Keratinocyte (primary cell): Measurements from ENCODE around the gene REXO2. TPM values are rescaled to one million over a fixed set of nuclear protein-coding genes. Genes with fewer than 3 reads are reported as not detected.

Source experiments
- DNase-seq: peaks from one replicate; pipeline ENCODE4 v3.0.0-alpha.2; 2011; ENCODE audit warnings: low read depth, missing footprints, low spot score
- FAIRE-seq: peaks from 2 replicates; lab custom pipeline; 2011; peaks lifted over from hg19 to GRCh38; lab: Jason Lieb, UNC
- H2AFZ ChIP-seq: 2 replicates; pipeline ENCODE4 v1.6.0; 2012; ENCODE audit warnings: low read length, control low read depth, inconsistent platforms; ENCODE audit not compliant: control insufficient read depth
- H3K27ac ChIP-seq: 2 replicates; pipeline ENCODE4 v1.5.1; 2011; ENCODE audit warnings: low read length; ENCODE audit not compliant: control insufficient read depth, insufficient read depth
- H3K27me3 ChIP-seq: 3 replicates; pipeline ENCODE4 v1.6.0; 2011; ENCODE audit warnings: low read length; ENCODE audit not compliant: control insufficient read depth, insufficient read depth; ENCODE audit errors: extremely low read depth
- H3K36me3 ChIP-seq, 2 experiments: 2 replicates in 1 of 2; 3 replicates in 1 of 2; pipeline ENCODE4 v1.5.1; 2011; ENCODE audit warnings: low read length in 2 of 2, mild to moderate bottlenecking in 1 of 2; ENCODE audit not compliant: control insufficient read depth in 2 of 2, insufficient read depth in 2 of 2; ENCODE audit errors: extremely low read depth in 1 of 2
- H3K4me1 ChIP-seq: 3 replicates; pipeline ENCODE4 v1.5.1; 2011; ENCODE audit warnings: low read length; ENCODE audit not compliant: control insufficient read depth, insufficient read depth; ENCODE audit errors: extremely low read depth
- H3K4me2 ChIP-seq: 3 replicates; pipeline ENCODE4 v1.6.0; 2011; ENCODE audit warnings: low read depth, low read length; ENCODE audit not compliant: control insufficient read depth, insufficient read depth; ENCODE audit errors: extremely low read depth
- H3K4me3 ChIP-seq, 3 experiments: fragments of 200-600 bp in 1 of 3; sonication (generic) in 1 of 3; 2 replicates in 2 of 3; 3 replicates in 1 of 3; pipeline ENCODE4 v1.5.1; 2011 to 2016; ENCODE audit warnings: low read length in 3 of 3, mild to moderate bottlenecking in 3 of 3, control low read depth in 2 of 3, inconsistent platforms in 1 of 3, low read depth in 1 of 3, mixed read lengths in 1 of 3, mixed run types in 1 of 3, moderate library complexity in 1 of 3; ENCODE audit not compliant: control insufficient read depth in 2 of 3, insufficient read depth in 2 of 3; ENCODE audit errors: extremely low read depth in 1 of 3
- H3K79me2 ChIP-seq: 2 replicates; pipeline ENCODE4 v1.6.0; 2012; ENCODE audit warnings: low read length; ENCODE audit not compliant: control insufficient read depth, insufficient read depth
- H3K9ac ChIP-seq: 3 replicates; pipeline ENCODE4 v1.6.0; 2011; ENCODE audit warnings: low read length; ENCODE audit not compliant: control insufficient read depth, insufficient read depth; ENCODE audit errors: extremely low read depth
- H3K9me1 ChIP-seq: 3 replicates; pipeline ENCODE4 v1.6.0; 2011; ENCODE audit warnings: low read length; ENCODE audit not compliant: control insufficient read depth, insufficient read depth; ENCODE audit errors: extremely low read depth
- H3K9me3 ChIP-seq: 2 replicates; pipeline ENCODE4 v1.5.1; 2012; ENCODE audit warnings: low read depth, low read length; ENCODE audit not compliant: control insufficient read depth
- H4K20me1 ChIP-seq: 3 replicates; pipeline ENCODE4 v1.6.0; 2011; ENCODE audit warnings: low read length; ENCODE audit not compliant: control insufficient read depth, insufficient read depth; ENCODE audit errors: extremely low read depth
- EZH2 ChIP-seq: IDR thresholded peaks from one replicate; pipeline ENCODE4 v1.6.1; 2012; ENCODE audit warnings: inconsistent platforms, mild to moderate bottlenecking, low read length, moderate library complexity
- dilution Hi-C: fragments of 300-500 bp; cut with MboI; formaldehyde crosslinking; loops from one replicate; pipeline ENCODE4 v1.7.0; 2020; ENCODE audit warnings: low sequenced_read_pairs; ENCODE audit not compliant: extremely low pct_ligation_motif_present
- polyA plus RNA-seq, 5 experiments: library from polyadenylated mRNA; depleted of rRNA in 3 of 5; stranded (reverse) in 3 of 5; stranded (forward) in 1 of 5; unstranded in 1 of 5; fragments of >200 nt; gene quantifications; 1 replicate in 1 of 5; 2 replicates in 3 of 5; 3 replicates in 1 of 5; pipeline versions ENCODE4 v1.2.1 to v1.2.3, GENCODE V29; 2011 to 2012; ENCODE audit warnings: missing spikeins in 2 of 5, low read depth in 1 of 5, low replicate concordance in 1 of 5
- TF ChIP-seq, protein P1 (sequence below), 3 experiments: IDR thresholded peaks in 1 of 3; conservative IDR thresholded peaks in 1 of 3; optimal IDR thresholded peaks in 1 of 3; 2 replicates in 2 of 3; 3 replicates in 1 of 3; pipeline versions ENCODE3 to v1.5.1; 2011; ENCODE audit warnings: low read length in 3 of 3, mild to moderate bottlenecking in 3 of 3, moderate library complexity in 2 of 3, control low read depth in 1 of 3, inconsistent platforms in 1 of 3; ENCODE audit not compliant: insufficient read depth in 2 of 3; ENCODE audit errors: extremely low read depth in 1 of 3

REXO2 gene
- polyA plus RNA-seq, 1 donor (not counting 4 experiments of a cell fraction or from before 2014, with no cell fraction given) = 381 TPM

GRCh38 chr11:114478768-114479167 lies 39.5 kb downstream of the REXO2 start:
- Histone ChIP-seq H3K36me3 (no peaks in the 10 kb centered on the region), H3K9ac (no peak overlapping the region), H2AFZ (no peak overlapping the region), H4K20me1 (no peaks in the 10 kb centered on the region), H3K9me3 (no peaks in the 10 kb centered on the region), H3K4me1 (no peaks in the 10 kb centered on the region), H3K27me3 (no peaks in the 10 kb centered on the region), H3K4me2 (no peak overlapping the region), H3K27ac (no peak overlapping the region), H3K4me3 (no peak overlapping the region), H3K79me2 (no peaks in the 10 kb centered on the region), H3K9me1 (no peaks in the 10 kb centered on the region)
- FAIRE-seq (no peak), DNase-seq (no peak)
- no peak for TF ChIP-seq EZH2
- TF ChIP-seq, protein P1, sequence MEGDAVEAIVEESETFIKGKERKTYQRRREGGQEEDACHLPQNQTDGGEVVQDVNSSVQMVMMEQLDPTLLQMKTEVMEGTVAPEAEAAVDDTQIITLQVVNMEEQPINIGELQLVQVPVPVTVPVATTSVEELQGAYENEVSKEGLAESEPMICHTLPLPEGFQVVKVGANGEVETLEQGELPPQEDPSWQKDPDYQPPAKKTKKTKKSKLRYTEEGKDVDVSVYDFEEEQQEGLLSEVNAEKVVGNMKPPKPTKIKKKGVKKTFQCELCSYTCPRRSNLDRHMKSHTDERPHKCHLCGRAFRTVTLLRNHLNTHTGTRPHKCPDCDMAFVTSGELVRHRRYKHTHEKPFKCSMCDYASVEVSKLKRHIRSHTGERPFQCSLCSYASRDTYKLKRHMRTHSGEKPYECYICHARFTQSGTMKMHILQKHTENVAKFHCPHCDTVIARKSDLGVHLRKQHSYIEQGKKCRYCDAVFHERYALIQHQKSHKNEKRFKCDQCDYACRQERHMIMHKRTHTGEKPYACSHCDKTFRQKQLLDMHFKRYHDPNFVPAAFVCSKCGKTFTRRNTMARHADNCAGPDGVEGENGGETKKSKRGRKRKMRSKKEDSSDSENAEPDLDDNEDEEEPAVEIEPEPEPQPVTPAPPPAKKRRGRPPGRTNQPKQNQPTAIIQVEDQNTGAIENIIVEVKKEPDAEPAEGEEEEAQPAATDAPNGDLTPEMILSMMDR (optimal IDR thresholded peaks at IDR 0.05 in 1 of 3, IDR thresholded peaks at IDR 0.05 in 1 of 3, conservative IDR thresholded peaks at IDR 0.05 in 1 of 3; ENCODE audit: extremely low read depth in 1 of 3, insufficient read depth in 2 of 3, low read length in 3 of 3) = peak in 1 of 3 experiments; percentile 24
- dilution Hi-C loops = no loop called here

- Histone ChIP-seq H3K9me1 (no peaks in the 10 kb centered on the region), H3K9ac (no peak overlapping the region), H3K4me3 (no peak overlapping the region), H3K9me3 (no peaks in the 10 kb centered on the region), H3K4me2 (no peak overlapping the region), H2AFZ (no peak overlapping the region), H4K20me1 (no peaks in the 10 kb centered on the region), H3K36me3 (no peaks in the 10 kb centered on the region), H3K4me1 (no peaks in the 10 kb centered on the region), H3K27ac (no peak overlapping the region), H3K27me3 (no peaks in the 10 kb centered on the region), H3K79me2 (no peaks in the 10 kb centered on the region)
- FAIRE-seq = no peak
- DNase-seq = no peak
- TF ChIP-seq, protein P1 (optimal IDR thresholded peaks at IDR 0.05 in 1 of 3, IDR thresholded peaks at IDR 0.05 in 1 of 3, conservative IDR thresholded peaks at IDR 0.05 in 1 of 3; ENCODE audit: extremely low read depth in 1 of 3, insufficient read depth in 2 of 3, low read length in 3 of 3) = no peak
- TF ChIP-seq EZH2 = no peak
- dilution Hi-C loops = no loop called here
Observed at GRCh38 chr11:114479331-114479730, 40.1 kb downstream of the REXO2 start.
